HCT116 (cell line): ENCODE results near the gene NT5C3B. TPM values are rescaled to one million over a fixed set of nuclear protein-coding genes. Genes with fewer than 3 reads are reported as not detected.

Source experiments
- ATAC-seq: fragments of 200-7000 bp; cut with Tn5 transposase; 2 replicates; pipeline ENCODE4 v1.9.1; 2020; ENCODE audit warnings: mild to moderate bottlenecking, moderate library complexity
- BruUV-seq: library from RNA; stranded (reverse); fragments of 400-500 nt; replicated peaks from 2 replicates; lab custom pipeline; 2021; lab: Mats Ljungman, UMichigan
- CTCF ChIA-PET: fragments of 300-600 bp; sonication (Branson Sonifier 250); formaldehyde crosslinking; loops from one replicate; lab custom pipeline; 2021; ENCODE audit warnings: antibody characterized with exemption; lab: Charles Lee
- POLR2A ChIA-PET: fragments of 300-600, 350-600 bp; sonication (Branson Sonifier 250); formaldehyde crosslinking; loops from one replicate; lab custom pipeline; 2021; ENCODE audit warnings: antibody characterized with exemption; lab: Charles Lee
- RAD21 ChIA-PET, 2 experiments: fragments of 300-600 bp; sonication (Branson Sonifier 250); formaldehyde crosslinking; loops; one replicate each; lab custom pipeline; 2023; ENCODE audit warnings: low total read pairs in 2 of 2; ENCODE audit not compliant: uncharacterized antibody in 2 of 2, unreplicated experiment in 2 of 2, low non-redundant PET in 1 of 2; lab: Charles Lee
- DNase-seq: peaks from one replicate; pipeline ENCODE4 v3.0.0-alpha.2; 2010; ENCODE audit warnings: low read depth, low spot score
- H2AFZ ChIP-seq: fragments of 200-600 bp; shearing (Covaris generic), sonication (generic); 2 replicates; pipeline ENCODE4 v1.6.1; 2017; ENCODE audit warnings: low read depth, mixed run types, mixed read lengths, antibody characterized with exemption, low read length; ENCODE audit not compliant: poor library complexity, severe bottlenecking
- H3K27ac ChIP-seq: 2 replicates; pipeline ENCODE4 v1.5.1; 2012; ENCODE audit warnings: low read depth, low read length
- H3K27me3 ChIP-seq: fragments of 200-600 bp; sonication (generic); 2 replicates; pipeline ENCODE4 v1.6.1; 2016; ENCODE audit warnings: mixed run types, low read length, mixed read lengths; ENCODE audit not compliant: insufficient read depth
- H3K36me3 ChIP-seq, 2 experiments: fragments of 200-500 bp in 1 of 2; fragments of 200-600 bp in 1 of 2; sonication (Bioruptor generic) in 1 of 2; sonication (generic) in 1 of 2; 2 replicates each; pipeline versions ENCODE4 v1.5.1 to v1.6.1; 2014 to 2016; ENCODE audit warnings: low read length in 2 of 2, inconsistent platforms in 1 of 2, mixed read lengths in 1 of 2, mixed run types in 1 of 2; ENCODE audit not compliant: insufficient read depth in 2 of 2, control insufficient read depth in 1 of 2
- H3K4me1 ChIP-seq, 2 experiments: fragments of 200-600 bp in 1 of 2; sonication (generic) in 1 of 2; 2 replicates each; pipeline versions ENCODE4 v1.5.1 to v1.6.1; 2012 to 2017; ENCODE audit warnings: low read length in 2 of 2, inconsistent platforms in 1 of 2, mild to moderate bottlenecking in 1 of 2, mixed read lengths in 1 of 2, mixed run types in 1 of 2, moderate library complexity in 1 of 2; ENCODE audit not compliant: insufficient read depth in 2 of 2, control insufficient read depth in 1 of 2
- H3K4me2 ChIP-seq: fragments of 200-600 bp; sonication (generic); 2 replicates; pipeline ENCODE4 v1.6.1; 2017; ENCODE audit warnings: mixed run types, low read length, mixed read lengths
- H3K4me3 ChIP-seq, 2 experiments: fragments of 200-600 bp in 1 of 2; sonication (generic) in 1 of 2; replicated peaks in 1 of 2; 2 replicates each; pipeline ENCODE4 v1.5.1; 2011 to 2016; ENCODE audit warnings: low read length in 2 of 2, control low read depth in 1 of 2, low read depth in 1 of 2, mild to moderate bottlenecking in 1 of 2, mixed read lengths in 1 of 2, mixed run types in 1 of 2
- H3K79me2 ChIP-seq: fragments of 200-600 bp; sonication (generic); 2 replicates; pipeline ENCODE4 v1.6.1; 2017; ENCODE audit warnings: mild to moderate bottlenecking, mixed run types, low read length, moderate library complexity, mixed read lengths; ENCODE audit not compliant: insufficient read depth
- H3K9ac ChIP-seq: fragments of 200-600 bp; sonication (generic); 2 replicates; pipeline ENCODE4 v1.6.1; 2016; ENCODE audit warnings: low read length, mixed read lengths
- H3K9me2 ChIP-seq: fragments of 200-600 bp; sonication (generic), shearing (Covaris generic); 2 replicates; pipeline ENCODE4 v1.6.1; 2017; ENCODE audit warnings: mixed run types, mild to moderate bottlenecking, moderate library complexity; ENCODE audit not compliant: insufficient read depth
- H3K9me3 ChIP-seq, 2 experiments: fragments of 200-500 bp in 1 of 2; fragments of 200-600 bp in 1 of 2; sonication (Bioruptor generic) in 1 of 2; sonication (generic) in 1 of 2; 2 replicates each; pipeline ENCODE4 v1.6.1; 2014 to 2017; ENCODE audit warnings: low read length in 2 of 2, mixed read lengths in 2 of 2, inconsistent platforms in 1 of 2, low read depth in 1 of 2, mild to moderate bottlenecking in 1 of 2, mixed run types in 1 of 2, moderate library complexity in 1 of 2; ENCODE audit not compliant: control insufficient read depth in 1 of 2, insufficient read depth in 1 of 2
- H4K20me1 ChIP-seq: fragments of 200-600 bp; sonication (generic), shearing (Covaris generic); 2 replicates; pipeline ENCODE4 v1.6.1; 2017; ENCODE audit warnings: mixed run types, mild to moderate bottlenecking, moderate library complexity; ENCODE audit not compliant: insufficient read depth
- ATF3 ChIP-seq: IDR thresholded peaks from 2 replicates; pipeline ENCODE4 v1.6.1; 2012
- CTCF ChIP-seq, 3 experiments: fragments of 200-600 bp in 1 of 3; sonication (generic) in 1 of 3; IDR thresholded peaks in 2 of 3; conservative IDR thresholded peaks in 1 of 3; 2 replicates each; pipeline ENCODE4 v1.5.1; 2012 to 2017; ENCODE audit warnings: low read depth in 2 of 3, low read length in 2 of 3, antibody characterized with exemption in 1 of 3, borderline replicate concordance in 1 of 3, control low read depth in 1 of 3, mild to moderate bottlenecking in 1 of 3, mixed read lengths in 1 of 3, mixed run types in 1 of 3, moderate library complexity in 1 of 3; ENCODE audit not compliant: insufficient read depth in 1 of 3
- EGR1 ChIP-seq: IDR thresholded peaks from 2 replicates; pipeline ENCODE4 v1.6.1; 2012; ENCODE audit warnings: low read depth
- ELF1 ChIP-seq: IDR thresholded peaks from 2 replicates; pipeline ENCODE4 v1.6.1; 2012; ENCODE audit warnings: low read depth, borderline replicate concordance
- EZH2 ChIP-seq: fragments of 200-600 bp; sonication (generic); IDR thresholded peaks from 2 replicates; pipeline ENCODE4 v1.6.1; 2017; ENCODE audit warnings: antibody characterized with exemption, mixed run types
- EZH2phosphoT487 ChIP-seq: fragments of 200-600 bp; IDR thresholded peaks from 2 replicates; pipeline ENCODE4 v1.6.1; 2018; ENCODE audit warnings: antibody characterized with exemption, borderline replicate concordance
- FOSL1 ChIP-seq: IDR thresholded peaks from 2 replicates; pipeline ENCODE4 v1.6.1; 2012; ENCODE audit warnings: low read depth
- JUND ChIP-seq: IDR thresholded peaks from 2 replicates; pipeline ENCODE4 v1.6.1; 2012
- MAX ChIP-seq: IDR thresholded peaks from 2 replicates; pipeline ENCODE4 v1.6.1; 2012
- POLR2A ChIP-seq: IDR thresholded peaks from 2 replicates; pipeline ENCODE4 v1.7.0; 2011; ENCODE audit warnings: borderline replicate concordance; ENCODE audit not compliant: insufficient read depth, insufficient read length; ENCODE audit errors: extremely low read depth
- POLR2AphosphoS5 ChIP-seq: IDR thresholded peaks from 2 replicates; pipeline ENCODE4 v1.6.1; 2011; ENCODE audit warnings: mild to moderate bottlenecking, low read depth, low read length, moderate library complexity
- SRF ChIP-seq: IDR thresholded peaks from 2 replicates; pipeline ENCODE4 v1.6.1; 2012; ENCODE audit warnings: low read depth
- TCF7L2 ChIP-seq: IDR thresholded peaks from 2 replicates; pipeline ENCODE4 v1.7.0; 2011; ENCODE audit warnings: borderline replicate concordance, inconsistent platforms; ENCODE audit not compliant: insufficient read depth, insufficient read length; ENCODE audit errors: extremely low read depth
- YY1 ChIP-seq: IDR thresholded peaks from 2 replicates; pipeline ENCODE4 v1.6.1; 2011; ENCODE audit warnings: low read length, low read depth, moderate library complexity, mild to moderate bottlenecking; ENCODE audit not compliant: insufficient replicate concordance; ENCODE audit errors: extremely low read depth
- ZBTB33 ChIP-seq: IDR thresholded peaks from 2 replicates; pipeline ENCODE4 v1.6.1; 2011; ENCODE audit warnings: mild to moderate bottlenecking, low read length, moderate library complexity; ENCODE audit not compliant: insufficient replicate concordance; ENCODE audit errors: extremely low read depth
- ZFX ChIP-seq: fragments of 450-650 bp; IDR thresholded peaks from 2 replicates; pipeline ENCODE4 v1.6.1; 2017
- ZNF274 ChIP-seq: fragments of 200-500 bp; sonication (Bioruptor generic); IDR thresholded peaks from 2 replicates; pipeline ENCODE4 v1.6.1; 2014; ENCODE audit warnings: mild to moderate bottlenecking, low read depth, low read length, inconsistent platforms
- intact Hi-C: fragments of 100-400 bp; cut with micrococcal nuclease; formaldehyde crosslinking; loops from 2 replicates; pipeline ENCODE4 v1.10.0; 2022
- total RNA-seq: library from RNA; stranded (reverse); gene quantifications from one replicate; pipeline ENCODE4 v1.2.1, GENCODE V29; 2021; ENCODE audit not compliant: unreplicated experiment
- TF ChIP-seq, protein P1 (sequence below): IDR thresholded peaks from 2 replicates; pipeline ENCODE4 v1.6.1; 2012; ENCODE audit warnings: low read depth

Gene NT5C3B
- total RNA-seq, 1 experiment from 2014 or later = 110 TPM

DNA sequence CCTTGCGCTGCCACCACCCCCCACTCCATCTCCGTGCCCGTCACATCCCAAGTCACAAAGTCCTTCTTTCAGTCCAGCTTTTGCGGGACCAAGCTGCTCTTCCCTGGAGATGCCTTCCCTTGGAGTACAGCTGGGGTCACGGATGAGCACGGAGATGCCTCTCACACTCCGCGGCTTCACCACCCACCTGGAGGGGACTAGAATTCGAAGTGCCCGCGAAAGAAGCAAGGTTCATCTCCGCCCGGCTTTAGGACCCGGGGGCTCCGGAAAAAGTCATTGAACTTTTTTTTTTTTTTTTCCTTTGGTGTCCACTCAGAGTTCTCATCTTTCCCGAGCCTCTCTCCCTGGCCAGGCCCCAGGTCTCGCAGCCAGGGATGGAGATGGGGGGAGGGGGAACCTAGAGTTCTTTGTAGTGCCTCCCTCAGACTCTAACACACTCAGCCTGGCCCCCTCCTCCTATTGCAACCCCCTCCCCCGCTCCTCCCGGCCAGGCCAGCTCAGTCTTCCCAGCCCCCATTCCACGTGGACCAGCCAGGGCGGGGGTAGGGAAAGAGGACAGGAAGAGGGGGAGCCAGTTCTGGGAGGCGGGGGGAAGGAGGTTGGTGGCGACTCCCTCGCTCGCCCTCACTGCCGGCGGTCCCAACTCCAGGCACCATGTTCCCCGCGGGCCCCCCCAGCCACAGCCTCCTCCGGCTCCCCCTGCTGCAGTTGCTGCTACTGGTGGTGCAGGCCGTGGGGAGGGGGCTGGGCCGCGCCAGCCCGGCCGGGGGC lies 23.5 kb downstream of the NT5C3B start, which contains the start of gene FKBP10:
Gene FKBP10 (plus strand): TSS at position 624 of the 771 bp plus-strand sequence. CDS start 31 bp downstream, at position 655.
- intact Hi-C loops = no loop called here
- H3K9ac ChIP-seq = peak within 1 kb of the TSS; percentile 71
- TF ChIP-seq CTCF (IDR thresholded peaks at IDR 0.05 in 2 of 3, conservative IDR thresholded peaks at IDR 0.05 in 1 of 3; ENCODE audit: borderline replicate concordance in 1 of 3, insufficient read depth in 1 of 3, low read depth in 2 of 3, low read length in 2 of 3) = no peak
- TF ChIP-seq FOSL1 = peak; percentile 76
- peak; percentile 13 for TF ChIP-seq POLR2AphosphoS5
- no peak for TF ChIP-seq YY1
- no peak for TF ChIP-seq JUND
- no peak for TF ChIP-seq SRF
- TF ChIP-seq MAX = peak; percentile 91
- no peak for TF ChIP-seq ZNF274
- TF ChIP-seq, protein P1, sequence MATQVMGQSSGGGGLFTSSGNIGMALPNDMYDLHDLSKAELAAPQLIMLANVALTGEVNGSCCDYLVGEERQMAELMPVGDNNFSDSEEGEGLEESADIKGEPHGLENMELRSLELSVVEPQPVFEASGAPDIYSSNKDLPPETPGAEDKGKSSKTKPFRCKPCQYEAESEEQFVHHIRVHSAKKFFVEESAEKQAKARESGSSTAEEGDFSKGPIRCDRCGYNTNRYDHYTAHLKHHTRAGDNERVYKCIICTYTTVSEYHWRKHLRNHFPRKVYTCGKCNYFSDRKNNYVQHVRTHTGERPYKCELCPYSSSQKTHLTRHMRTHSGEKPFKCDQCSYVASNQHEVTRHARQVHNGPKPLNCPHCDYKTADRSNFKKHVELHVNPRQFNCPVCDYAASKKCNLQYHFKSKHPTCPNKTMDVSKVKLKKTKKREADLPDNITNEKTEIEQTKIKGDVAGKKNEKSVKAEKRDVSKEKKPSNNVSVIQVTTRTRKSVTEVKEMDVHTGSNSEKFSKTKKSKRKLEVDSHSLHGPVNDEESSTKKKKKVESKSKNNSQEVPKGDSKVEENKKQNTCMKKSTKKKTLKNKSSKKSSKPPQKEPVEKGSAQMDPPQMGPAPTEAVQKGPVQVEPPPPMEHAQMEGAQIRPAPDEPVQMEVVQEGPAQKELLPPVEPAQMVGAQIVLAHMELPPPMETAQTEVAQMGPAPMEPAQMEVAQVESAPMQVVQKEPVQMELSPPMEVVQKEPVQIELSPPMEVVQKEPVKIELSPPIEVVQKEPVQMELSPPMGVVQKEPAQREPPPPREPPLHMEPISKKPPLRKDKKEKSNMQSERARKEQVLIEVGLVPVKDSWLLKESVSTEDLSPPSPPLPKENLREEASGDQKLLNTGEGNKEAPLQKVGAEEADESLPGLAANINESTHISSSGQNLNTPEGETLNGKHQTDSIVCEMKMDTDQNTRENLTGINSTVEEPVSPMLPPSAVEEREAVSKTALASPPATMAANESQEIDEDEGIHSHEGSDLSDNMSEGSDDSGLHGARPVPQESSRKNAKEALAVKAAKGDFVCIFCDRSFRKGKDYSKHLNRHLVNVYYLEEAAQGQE = no peak
- no peak for TF ChIP-seq ELF1
- TF ChIP-seq EZH2 = no peak
- TF ChIP-seq POLR2A = peak; percentile 23
- no peak for TF ChIP-seq ZBTB33
- TF ChIP-seq EZH2phosphoT487 = no peak
- TF ChIP-seq TCF7L2 = peak; percentile 81
- TF ChIP-seq EGR1 = no peak
- peak; percentile 47; the same call in 1 of the 2 replicates for TF ChIP-seq ZFX
- no peak for TF ChIP-seq ATF3

More for the DNA sequence above, 23.5 kb downstream of the NT5C3B start, which contains the start of gene FKBP10:
- H3K4me1 ChIP-seq = peaks cover 10 to 41% of the 10 kb centered on the region in 2 experiments; a peak in 3 of 4 replicates
- no peaks in the 10 kb centered on the region for H3K36me3 ChIP-seq
- peak within 1 kb of the TSS; percentile 99 for H3K4me2 ChIP-seq
- peak within 1 kb of the TSS; percentile 66 to 72 for H3K4me3 ChIP-seq
- DNase-seq (peak; percentile 54), ATAC-seq (peak; percentile 48)
- ChIA-PET POLR2A (interaction anchor here (0.5 to 2.7 kb wide), 4 partner anchors 13 to 124 kb away, joined by 3 to 11 read pairs (median 4); partner anchors contain the start of genes EIF1 and JUP), CTCF (interaction anchor here (1.2 to 3.5 kb wide), 3 partner anchors 11 to 75 kb away, joined by 5 to 25 read pairs (median 9); partner anchors contain the start of gene JUP), RAD21 (no interaction called here)
- peak within 1 kb of the TSS; percentile 97 for H3K27ac ChIP-seq
- no peaks in the 10 kb centered on the region for H3K9me2 ChIP-seq
- no peaks in the 10 kb centered on the region for H3K27me3 ChIP-seq
- BruUV-seq = no TSS peak
- H4K20me1 ChIP-seq = no peaks in the 10 kb centered on the region
- peaks cover 30% of the 10 kb centered on the region; the same call in 1 of the 2 replicates for H3K79me2 ChIP-seq
- peak within 1 kb of the TSS; percentile 86 for H2AFZ ChIP-seq
- H3K9me3 ChIP-seq = no peaks in the 10 kb centered on the region
